ENCODE data around the gene COPZ1. TPM values are rescaled to one million over a fixed set of nuclear protein-coding genes. Genes with fewer than 3 reads are reported as not detected.
A peak's percentile ranks its signal among the peaks of the same experiment; 100 is the strongest.

COPZ1 gene
- total RNA-seq, 1 donor from 2014 or later, result 129 TPM

GRCh38 chr12:54355104-54355815, 30.3 kb downstream of the COPZ1 start:
- no peak overlapping the region for H3K4me3 ChIP-seq
- no peaks in the 10 kb centered on the region for H3K9me3 ChIP-seq
- no peaks in the 10 kb centered on the region for H3K27me3 ChIP-seq (ENCODE audit: low read depth)
- peak overlapping the region; percentile 18 for H3K27ac ChIP-seq
- ATAC-seq, result no peak
- H3K4me1 ChIP-seq, result peaks cover 49% of the 10 kb centered on the region
- H3K36me3 ChIP-seq, result peaks cover 14% of the 10 kb centered on the region
- intact Hi-C loops (cut with DNase I), result no loop called here
- no peak for TF ChIP-seq CTCF (IDR thresholded peaks at IDR 0.05)
- no peak for DNase-seq

- Histone ChIP-seq H3K9me3 (no peaks in the 10 kb centered on the region), H3K4me1 (peaks cover 49% of the 10 kb centered on the region), H3K4me3 (no peak overlapping the region), H3K27ac (peak overlapping the region; percentile 18), H3K36me3 (peaks cover 4% of the 10 kb centered on the region), H3K27me3 (ENCODE audit: low read depth) (no peaks in the 10 kb centered on the region)
- ATAC-seq (no peak), DNase-seq (no peak)
- intact Hi-C loops (cut with DNase I), result no loop called here
- no peak for TF ChIP-seq CTCF (IDR thresholded peaks at IDR 0.05)
These were observed 31.3 kb downstream of the COPZ1 start for GRCh38 chr12:54356228-54356627.

GRCh38 chr12:54356951-54357356, 32.0 kb downstream of the COPZ1 start:
- ATAC-seq (no peak), DNase-seq (no peak)
- intact Hi-C loops (cut with DNase I), result no loop called here
- peak overlapping the region; percentile 1 for H3K27ac ChIP-seq
- no peak overlapping the region for H3K4me3 ChIP-seq
- H3K9me3 ChIP-seq, result no peaks in the 10 kb centered on the region
- no peaks in the 10 kb centered on the region for H3K36me3 ChIP-seq
- peaks cover 42% of the 10 kb centered on the region for H3K4me1 ChIP-seq
- H3K27me3 ChIP-seq (ENCODE audit: low read depth), result no peaks in the 10 kb centered on the region
- no peak for TF ChIP-seq CTCF (IDR thresholded peaks at IDR 0.05)

GRCh38 chr12:54357506-54358190, 32.7 kb downstream of the COPZ1 start:
- Histone ChIP-seq H3K4me3 (peak overlapping the region; percentile 64), H3K36me3 (no peaks in the 10 kb centered on the region), H3K27ac (peak overlapping the region; percentile 1), H3K27me3 (ENCODE audit: low read depth) (no peaks in the 10 kb centered on the region), H3K4me1 (peaks cover 36% of the 10 kb centered on the region), H3K9me3 (no peaks in the 10 kb centered on the region)
- ATAC-seq (no peak), DNase-seq (no peak)
- no peak for TF ChIP-seq CTCF (IDR thresholded peaks at IDR 0.05)
- intact Hi-C loops (cut with DNase I), result no loop called here

- ATAC-seq, result no peak
- no peak for TF ChIP-seq CTCF (IDR thresholded peaks at IDR 0.05)
- Histone ChIP-seq H3K9me3 (no peaks in the 10 kb centered on the region), H3K4me1 (peaks cover 31% of the 10 kb centered on the region), H3K4me3 (peak overlapping the region; percentile 64), H3K27ac (peak overlapping the region; percentile 84), H3K27me3 (ENCODE audit: low read depth) (no peaks in the 10 kb centered on the region), H3K36me3 (no peaks in the 10 kb centered on the region)
- intact Hi-C loops (cut with DNase I), result no loop called here
- no peak for DNase-seq
These were observed 33.4 kb downstream of the COPZ1 start for GRCh38 chr12:54358191-54358944.
